SU-DHL-6 (cell line): ENCODE data around the gene RUNX2.

Experiments used
- H2AFZ ChIP-seq: fragments of 200-600 bp; sonication (generic); 2 replicates; pipeline ENCODE4 v1.6.1; 2014; ENCODE audit warnings: low read depth, mild to moderate bottlenecking, moderate library complexity, mixed read lengths, antibody characterized with exemption, low read length; ENCODE audit not compliant: severe bottlenecking
- H3F3A ChIP-seq: fragments of 200-600 bp; shearing (Covaris generic); 2 replicates; pipeline ENCODE4 v1.6.0; 2016; ENCODE audit warnings: antibody characterized with exemption, mild to moderate bottlenecking; ENCODE audit not compliant: insufficient read depth
- H3K27ac ChIP-seq: fragments of 200-600 bp; sonication (generic); 2 replicates; pipeline ENCODE4 v1.5.1; 2016; ENCODE audit warnings: low read depth, mild to moderate bottlenecking, low read length, moderate library complexity, mixed read lengths
- H3K27me3 ChIP-seq: fragments of 200-600 bp; sonication (generic), shearing (Covaris generic); 2 replicates; pipeline ENCODE4 v1.6.0; 2014; ENCODE audit warnings: mild to moderate bottlenecking, low read length
- H3K36me3 ChIP-seq: fragments of 200-600 bp; sonication (generic); 2 replicates; pipeline ENCODE4 v1.6.1; 2014; ENCODE audit warnings: mild to moderate bottlenecking, low read length, mixed read lengths
- H3K4me2 ChIP-seq: fragments of 300-600, 200-600 bp; shearing (Covaris generic), sonication (generic); 2 replicates; pipeline ENCODE4 v1.6.0; 2014; ENCODE audit warnings: low read length, low read depth, mild to moderate bottlenecking; ENCODE audit not compliant: poor library complexity, severe bottlenecking
- H3K4me3 ChIP-seq: fragments of 200-600 bp; sonication (generic); 2 replicates; pipeline ENCODE4 v1.5.1; 2014; ENCODE audit warnings: antibody characterized with exemption, low read length, mild to moderate bottlenecking, mixed read lengths; ENCODE audit not compliant: insufficient read depth, poor library complexity, severe bottlenecking
- H3K79me2 ChIP-seq: fragments of 200-600 bp; sonication (generic); 2 replicates; pipeline ENCODE4 v1.6.1; 2014; ENCODE audit warnings: mild to moderate bottlenecking, low read length, moderate library complexity; ENCODE audit not compliant: insufficient read depth
- H3K9ac ChIP-seq: fragments of 200-600 bp; sonication (generic); 2 replicates; pipeline ENCODE4 v1.7.0; 2014; ENCODE audit warnings: mild to moderate bottlenecking, low read length
- H3K9me2 ChIP-seq: fragments of 200-600 bp; sonication (generic); replicated peaks from 2 replicates; pipeline ENCODE4 v1.6.1; 2014; ENCODE audit warnings: low read length; ENCODE audit not compliant: insufficient read depth
- H3K9me3 ChIP-seq: fragments of 200-600 bp; sonication (generic); 2 replicates; pipeline ENCODE4 v1.6.1; 2014; ENCODE audit warnings: low read length, mixed read lengths; ENCODE audit not compliant: insufficient read depth
- H4K20me1 ChIP-seq: fragments of 200-600 bp; sonication (generic); 2 replicates; pipeline ENCODE4 v1.6.1; 2014; ENCODE audit warnings: low read depth, mild to moderate bottlenecking, antibody characterized with exemption, low read length, moderate library complexity, mixed read lengths
- CTCF ChIP-seq: fragments of 200-600 bp; sonication (generic); IDR thresholded peaks from one replicate; pipeline ENCODE4 v1.5.1; 2017; ENCODE audit warnings: antibody characterized with exemption, mild to moderate bottlenecking, low read length, moderate library complexity; ENCODE audit not compliant: insufficient read depth, poor library complexity, severe bottlenecking
- EZH2phosphoT487 ChIP-seq: fragments of 200-600 bp; sonication (generic), shearing (Covaris generic); conservative IDR thresholded peaks from 2 replicates; pipeline ENCODE4 v1.6.1; 2018; ENCODE audit warnings: mild to moderate bottlenecking, antibody characterized with exemption, low read length, moderate library complexity, mixed read lengths

The RUNX2 gene

GRCh38 chr6:45712076-45712475, 383.9 kb downstream of the RUNX2 start:
- Histone ChIP-seq H3K4me2 (no peak overlapping the region), H3K9me3 (no peaks in the 10 kb centered on the region), H3K27me3 (no peaks in the 10 kb centered on the region), H2AFZ (no peak overlapping the region), H3K4me3 (no peak overlapping the region), H4K20me1 (no peaks in the 10 kb centered on the region), H3F3A (no peaks in the 10 kb centered on the region), H3K9me2 (no peaks in the 10 kb centered on the region), H3K9ac (no peak overlapping the region), H3K27ac (no peak overlapping the region), H3K79me2 (no peaks in the 10 kb centered on the region), H3K36me3 (no peaks in the 10 kb centered on the region)
- TF ChIP-seq CTCF (no peak), EZH2phosphoT487 (no peak)

- TF ChIP-seq CTCF, result no peak
- no peak for TF ChIP-seq EZH2phosphoT487
- H4K20me1 ChIP-seq, result no peaks in the 10 kb centered on the region
- H3K4me3 ChIP-seq, result no peak overlapping the region
- no peaks in the 10 kb centered on the region for H3F3A ChIP-seq
- no peak overlapping the region for H3K27ac ChIP-seq
- no peaks in the 10 kb centered on the region for H3K27me3 ChIP-seq
- no peak overlapping the region for H3K4me2 ChIP-seq
- H3K9ac ChIP-seq, result no peak overlapping the region
- no peaks in the 10 kb centered on the region for H3K9me2 ChIP-seq
- H2AFZ ChIP-seq, result no peak overlapping the region
- no peaks in the 10 kb centered on the region for H3K36me3 ChIP-seq
- no peaks in the 10 kb centered on the region for H3K79me2 ChIP-seq
- no peaks in the 10 kb centered on the region for H3K9me3 ChIP-seq
Observed at GRCh38 chr6:45712786-45713185, 384.7 kb downstream of the RUNX2 start.
